IMR-90 (cell line): ENCODE measurements around the gene OSGIN1. TPM values are rescaled to one million over a fixed set of nuclear protein-coding genes. Genes with fewer than 3 reads are reported as not detected.

Experiments used
- ATAC-seq: fragments of 200-7000 bp; cut with Tn5 transposase; 2 replicates; pipeline ENCODE4 v1.9.1; 2020; ENCODE audit warnings: low read depth, mild to moderate bottlenecking, moderate library complexity
- BruUV-seq: library from RNA; stranded (reverse); fragments of 400-500 nt; replicated peaks from 2 replicates; lab custom pipeline; 2021; lab: Mats Ljungman, UMichigan
- CTCF ChIA-PET: fragments of 300-600 bp; formaldehyde crosslinking; extraction: SDS; loops from one replicate; lab custom pipeline; 2021; ENCODE audit warnings: antibody characterized with exemption; lab: Yijun Ruan, JAX
- POLR2A ChIA-PET: fragments of 300-600 bp; sonication (Branson Sonifier 250); formaldehyde crosslinking; loops from one replicate; lab custom pipeline; 2022; ENCODE audit warnings: antibody characterized with exemption; ENCODE audit not compliant: unreplicated experiment; lab: Charles Lee
- DNase-seq: peaks from one replicate; pipeline ENCODE4 v3.0.0; 2013
- H2AFZ ChIP-seq: replicated peaks from 2 replicates; pipeline ENCODE3; 2013; ENCODE audit warnings: low read length, mild to moderate bottlenecking; ENCODE audit not compliant: poor library complexity
- H2AK5ac ChIP-seq: 2 replicates; pipeline ENCODE4 v1.6.1; 2013; ENCODE audit warnings: low read depth, low read length, inconsistent platforms
- H2AK9ac ChIP-seq: replicated peaks from 2 replicates; pipeline ENCODE3; 2013; ENCODE audit warnings: mild to moderate bottlenecking, low read depth, low read length, moderate library complexity; ENCODE audit not compliant: poor library complexity
- H2BK120ac ChIP-seq: 2 replicates; pipeline ENCODE4 v1.6.1; 2013; ENCODE audit warnings: low read depth, low read length, inconsistent platforms
- H2BK15ac ChIP-seq: 3 replicates; pipeline ENCODE4 v1.6.1; 2013; ENCODE audit warnings: low read depth, low read length, inconsistent platforms
- H2BK20ac ChIP-seq: 2 replicates; pipeline ENCODE4 v1.6.1; 2013; ENCODE audit warnings: low read depth, mild to moderate bottlenecking, inconsistent platforms, low read length, moderate library complexity
- H2BK5ac ChIP-seq: 2 replicates; pipeline ENCODE4 v1.6.1; 2013; ENCODE audit warnings: mild to moderate bottlenecking, low read depth, low read length, inconsistent platforms; ENCODE audit not compliant: poor library complexity, severe bottlenecking
- H3K14ac ChIP-seq: replicated peaks from 2 replicates; pipeline ENCODE4 v1.6.1; 2013; ENCODE audit warnings: low read depth, low read length, inconsistent platforms
- H3K18ac ChIP-seq: 2 replicates; pipeline ENCODE4 v1.6.1; 2013; ENCODE audit warnings: low read depth, low read length, control low read depth
- H3K23ac ChIP-seq: 2 replicates; pipeline ENCODE4 v1.6.1; 2013; ENCODE audit warnings: low read depth, low read length, inconsistent platforms
- H3K27ac ChIP-seq: 2 replicates; pipeline ENCODE4 v1.5.1; 2013; ENCODE audit warnings: mild to moderate bottlenecking, control low read depth, low read length; ENCODE audit not compliant: insufficient read depth
- H3K27me3 ChIP-seq: 2 replicates; pipeline ENCODE4 v1.6.1; 2013; ENCODE audit warnings: low read length; ENCODE audit not compliant: control insufficient read depth, insufficient read depth
- H3K36me3 ChIP-seq: 2 replicates; pipeline ENCODE4 v1.6.1; 2013; ENCODE audit warnings: low read length, mixed read lengths; ENCODE audit not compliant: control insufficient read depth, insufficient read depth
- H3K4ac ChIP-seq: 2 replicates; pipeline ENCODE4 v1.6.1; 2013; ENCODE audit warnings: low read depth, low read length, inconsistent platforms
- H3K4me1 ChIP-seq: 2 replicates; pipeline ENCODE4 v1.6.1; 2013; ENCODE audit warnings: low read length, mixed read lengths; ENCODE audit not compliant: control insufficient read depth, insufficient read depth
- H3K4me2 ChIP-seq: 2 replicates; pipeline ENCODE4 v1.6.1; 2013; ENCODE audit warnings: low read depth, mild to moderate bottlenecking, control low read depth, low read length, moderate library complexity
- H3K4me3 ChIP-seq: 2 replicates; pipeline ENCODE4 v1.5.1; 2013; ENCODE audit warnings: low read depth, mild to moderate bottlenecking, control low read depth, low read length, moderate library complexity; ENCODE audit not compliant: insufficient read depth
- H3K56ac ChIP-seq: 2 replicates; pipeline ENCODE4 v1.6.1; 2013; ENCODE audit warnings: low read length, inconsistent platforms; ENCODE audit not compliant: insufficient read depth; ENCODE audit errors: extremely low read depth
- H3K79me1 ChIP-seq, 2 experiments: 2 replicates each; pipeline ENCODE4 v1.6.1; 2013; ENCODE audit warnings: low read length in 2 of 2, inconsistent platforms in 1 of 2, low read depth in 1 of 2
- H3K9ac ChIP-seq: 2 replicates; pipeline ENCODE4 v1.6.1; 2013; ENCODE audit warnings: low read depth, low read length, control low read depth
- H3K9me1 ChIP-seq: 2 replicates; pipeline ENCODE4 v1.6.1; 2013; ENCODE audit warnings: low read length, inconsistent platforms; ENCODE audit not compliant: insufficient read depth
- H3K9me3 ChIP-seq: 2 replicates; pipeline ENCODE4 v1.6.1; 2013; ENCODE audit warnings: low read length; ENCODE audit not compliant: control insufficient read depth, insufficient read depth
- H4K20me1 ChIP-seq: 2 replicates; pipeline ENCODE4 v1.6.1; 2013; ENCODE audit warnings: low read length, inconsistent platforms; ENCODE audit not compliant: insufficient read depth
- H4K5ac ChIP-seq: 2 replicates; pipeline ENCODE4 v1.6.1; 2013; ENCODE audit warnings: mild to moderate bottlenecking, low read depth, low read length, control low read depth
- H4K8ac ChIP-seq, 2 experiments: 2 replicates each; pipeline ENCODE4 v1.6.1; 2013; ENCODE audit warnings: low read depth in 2 of 2, low read length in 2 of 2, control low read depth in 1 of 2, inconsistent platforms in 1 of 2
- H4K91ac ChIP-seq: 2 replicates; pipeline ENCODE4 v1.6.1; 2013; ENCODE audit warnings: low read depth, low read length, inconsistent platforms; ENCODE audit not compliant: insufficient read depth
- BHLHE40 ChIP-seq: fragments of 150-350 bp; IDR thresholded peaks from 2 replicates; pipeline ENCODE4 v1.6.1; 2016; ENCODE audit warnings: mild to moderate bottlenecking, low read depth, low read length
- CEBPB ChIP-seq: IDR thresholded peaks from 2 replicates; pipeline ENCODE4 v1.6.1; 2012; ENCODE audit warnings: low read depth, low read length, improper control_type of control experiment
- CHD1 ChIP-seq: IDR thresholded peaks from 2 replicates; pipeline ENCODE4 v1.6.1; 2012; ENCODE audit warnings: low read depth, low read length, improper control_type of control experiment
- FOS ChIP-seq: fragments of 150-350 bp; IDR thresholded peaks from 2 replicates; pipeline ENCODE4 v1.6.1; 2016; ENCODE audit warnings: low read depth, low read length
- MAFK ChIP-seq: IDR thresholded peaks from 2 replicates; pipeline ENCODE4 v1.6.1; 2012; ENCODE audit warnings: low read depth, low read length, improper control_type of control experiment
- MAZ ChIP-seq: IDR thresholded peaks from 2 replicates; pipeline ENCODE4 v1.6.1; 2012; ENCODE audit warnings: low read depth, mild to moderate bottlenecking, low read length, improper control_type of control experiment, moderate library complexity, borderline replicate concordance
- MXI1 ChIP-seq: IDR thresholded peaks from 2 replicates; pipeline ENCODE4 v1.6.1; 2012; ENCODE audit warnings: low read depth, mild to moderate bottlenecking, low read length, moderate library complexity, borderline replicate concordance
- NFE2L2 ChIP-seq: fragments of 150-350 bp; IDR thresholded peaks from 2 replicates; pipeline ENCODE4 v1.6.1; 2016; ENCODE audit warnings: low read depth, mild to moderate bottlenecking, low read length
- RAD21 ChIP-seq: IDR thresholded peaks from 2 replicates; pipeline ENCODE4 v1.6.1; 2012; ENCODE audit warnings: low read length, improper control_type of control experiment
- RCOR1 ChIP-seq: IDR thresholded peaks from 2 replicates; pipeline ENCODE4 v1.6.1; 2012; ENCODE audit warnings: mild to moderate bottlenecking, low read length, improper control_type of control experiment; ENCODE audit not compliant: insufficient replicate concordance
- RFX5 ChIP-seq: IDR thresholded peaks from 2 replicates; pipeline ENCODE4 v1.8.0; 2012; ENCODE audit warnings: low read depth, mild to moderate bottlenecking, low read length, moderate library complexity
- WGBS, 2 experiments: methylation state at CpG; one replicate each; pipeline versions ENCODE4 v1.1.5 to v1.1.7; 2013; ENCODE audit warnings: missing lambda C conversion rate in 2 of 2; ENCODE audit not compliant: insufficient read length in 1 of 2; ENCODE audit errors: extremely low coverage in 2 of 2; 5-methylcytosine and 5-hydroxymethylcytosine counted together
- dilution Hi-C: fragments of 300-500 bp; cut with HindIII; formaldehyde crosslinking; loops from one replicate; pipeline ENCODE4 v1.14.3; 2018; ENCODE audit warnings: low sequenced_read_pairs; ENCODE audit not compliant: unreplicated experiment
- in situ Hi-C: fragments of 300-500 bp; cut with MboI; formaldehyde crosslinking; loops from 3 replicates; pipeline ENCODE4 v1.14.3; 2019; ENCODE audit warnings: low sequenced_read_pairs, inconsistent platforms, mixed read lengths
- intact Hi-C: fragments of 100-400 bp; cut with micrococcal nuclease; formaldehyde crosslinking; loops from 2 replicates; pipeline ENCODE4 v1.10.0; 2022
- polyA plus RNA-seq, 3 experiments: library from polyadenylated mRNA; depleted of rRNA; stranded (reverse); fragments of >200 nt; gene quantifications; 2 replicates each; pipeline ENCODE4 v1.2.3, GENCODE V29; 2012; ENCODE audit warnings: low replicate concordance in 1 of 3
- total RNA-seq: library from RNA; depleted of rRNA; stranded (reverse); fragments of >200 nt; gene quantifications from 2 replicates; pipeline ENCODE4 v1.2.3, GENCODE V29; 2012
- TF ChIP-seq, protein P1 (sequence below): fragments of 150-350 bp; IDR thresholded peaks from 2 replicates; pipeline ENCODE4 v1.6.1; 2016; ENCODE audit warnings: low read depth, mild to moderate bottlenecking, low read length, moderate library complexity, borderline replicate concordance
- TF ChIP-seq, protein P2 (sequence below): conservative IDR thresholded peaks from 2 replicates; pipeline ENCODE4 v1.5.1; 2012; ENCODE audit warnings: mild to moderate bottlenecking, low read depth, low read length, improper control_type of control experiment
- TF ChIP-seq, protein P3 (sequence below): fragments of 150-350 bp; IDR thresholded peaks from 2 replicates; pipeline ENCODE4 v1.6.1; 2017; ENCODE audit warnings: mild to moderate bottlenecking, antibody characterized with exemption, low read length, low read depth

Gene OSGIN1
- total and polyA plus RNA-seq, 2 of the 4 experiments (the other 2 are of a cell fraction), result 0.90 to 6.4 TPM

DNA sequence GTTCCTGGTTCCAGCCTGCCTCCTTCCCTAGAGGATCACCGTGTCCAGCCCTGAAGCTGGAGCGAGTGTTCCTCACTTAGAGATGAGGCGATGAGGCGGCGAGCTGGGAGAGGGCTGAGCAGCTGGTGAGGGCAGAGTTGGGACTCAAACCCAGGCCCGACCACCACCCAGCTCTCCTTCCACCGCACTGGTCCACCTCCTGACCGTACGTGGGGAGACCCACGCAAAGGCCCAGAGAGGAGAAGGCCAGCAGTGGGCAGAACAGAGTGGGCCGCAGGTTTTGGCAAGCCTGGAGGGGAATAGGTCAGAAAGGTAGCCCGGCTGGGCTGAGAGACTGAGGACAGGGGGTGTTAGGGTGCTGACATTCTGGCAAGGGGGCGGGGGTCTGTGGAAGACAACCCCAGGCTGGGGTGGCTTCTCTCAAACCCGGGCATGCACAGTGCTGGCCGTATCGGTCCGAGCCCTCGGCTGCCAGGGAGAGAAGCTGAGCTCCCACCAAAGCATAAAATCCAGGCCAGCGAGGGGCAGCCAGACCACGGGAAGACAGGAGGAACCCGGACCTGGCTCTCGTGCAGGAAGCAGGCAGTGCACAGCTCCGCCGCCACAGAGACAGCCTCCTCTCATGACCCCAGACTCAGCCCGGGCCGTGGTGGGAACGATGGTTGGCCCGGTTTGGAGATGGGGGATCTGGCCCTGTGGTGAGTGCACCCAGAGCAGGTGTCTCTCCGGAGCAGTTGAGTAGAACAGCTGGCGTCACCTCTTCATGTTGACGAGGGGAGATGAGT lies 29.3 kb upstream of the OSGIN1 start:
- no peaks in the 10 kb centered on the region for H3K79me1 ChIP-seq
- no peak overlapping the region for H3K23ac ChIP-seq
- no peaks in the 10 kb centered on the region for H3K27me3 ChIP-seq
- ChIA-PET CTCF (no interaction called here), POLR2A (no interaction called here)
- in situ Hi-C loops (no loop called here), intact Hi-C loops (no loop called here), dilution Hi-C loops (no loop called here)
- no peak overlapping the region for H2AK9ac ChIP-seq
- H3K56ac ChIP-seq, result no peak overlapping the region
- no peak overlapping the region for H3K14ac ChIP-seq
- H2AK5ac ChIP-seq, result no peak overlapping the region
- DNase-seq (no peak), ATAC-seq (no peak)
- H2BK5ac ChIP-seq, result no peak overlapping the region
- 88% methylated on average over 14 of the region's 31 CpGs; no CpG with 5 or more reads in 1 of the 2 experiments for WGBS, 2 experiments
- H4K8ac ChIP-seq, result no peak overlapping the region
- H3K9ac ChIP-seq, result no peak overlapping the region
- no peak overlapping the region for H3K4me2 ChIP-seq
- 0 out of 2 replicates have a peak, but pooled peaks cover 7% of the 10 kb centered on the region for H4K20me1 ChIP-seq
- no peak overlapping the region for H2BK120ac ChIP-seq
- H3K27ac ChIP-seq, result no peak overlapping the region
- H3K4me3 ChIP-seq, result no peak overlapping the region
- no peak for TF ChIP-seq RCOR1
- TF ChIP-seq CEBPB, result no peak
- no peak for TF ChIP-seq BHLHE40
- TF ChIP-seq FOS, result no peak
- TF ChIP-seq CHD1, result no peak
- no peak for TF ChIP-seq NFE2L2
- TF ChIP-seq MAFK, result no peak
- TF ChIP-seq, protein P1, sequence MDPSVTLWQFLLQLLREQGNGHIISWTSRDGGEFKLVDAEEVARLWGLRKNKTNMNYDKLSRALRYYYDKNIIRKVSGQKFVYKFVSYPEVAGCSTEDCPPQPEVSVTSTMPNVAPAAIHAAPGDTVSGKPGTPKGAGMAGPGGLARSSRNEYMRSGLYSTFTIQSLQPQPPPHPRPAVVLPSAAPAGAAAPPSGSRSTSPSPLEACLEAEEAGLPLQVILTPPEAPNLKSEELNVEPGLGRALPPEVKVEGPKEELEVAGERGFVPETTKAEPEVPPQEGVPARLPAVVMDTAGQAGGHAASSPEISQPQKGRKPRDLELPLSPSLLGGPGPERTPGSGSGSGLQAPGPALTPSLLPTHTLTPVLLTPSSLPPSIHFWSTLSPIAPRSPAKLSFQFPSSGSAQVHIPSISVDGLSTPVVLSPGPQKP, result no peak
- no peak for TF ChIP-seq RFX5
- TF ChIP-seq MXI1, result no peak
- TF ChIP-seq, protein P2, sequence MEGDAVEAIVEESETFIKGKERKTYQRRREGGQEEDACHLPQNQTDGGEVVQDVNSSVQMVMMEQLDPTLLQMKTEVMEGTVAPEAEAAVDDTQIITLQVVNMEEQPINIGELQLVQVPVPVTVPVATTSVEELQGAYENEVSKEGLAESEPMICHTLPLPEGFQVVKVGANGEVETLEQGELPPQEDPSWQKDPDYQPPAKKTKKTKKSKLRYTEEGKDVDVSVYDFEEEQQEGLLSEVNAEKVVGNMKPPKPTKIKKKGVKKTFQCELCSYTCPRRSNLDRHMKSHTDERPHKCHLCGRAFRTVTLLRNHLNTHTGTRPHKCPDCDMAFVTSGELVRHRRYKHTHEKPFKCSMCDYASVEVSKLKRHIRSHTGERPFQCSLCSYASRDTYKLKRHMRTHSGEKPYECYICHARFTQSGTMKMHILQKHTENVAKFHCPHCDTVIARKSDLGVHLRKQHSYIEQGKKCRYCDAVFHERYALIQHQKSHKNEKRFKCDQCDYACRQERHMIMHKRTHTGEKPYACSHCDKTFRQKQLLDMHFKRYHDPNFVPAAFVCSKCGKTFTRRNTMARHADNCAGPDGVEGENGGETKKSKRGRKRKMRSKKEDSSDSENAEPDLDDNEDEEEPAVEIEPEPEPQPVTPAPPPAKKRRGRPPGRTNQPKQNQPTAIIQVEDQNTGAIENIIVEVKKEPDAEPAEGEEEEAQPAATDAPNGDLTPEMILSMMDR, result no peak
- TF ChIP-seq MAZ, result no peak
- no peak for TF ChIP-seq RAD21
- TF ChIP-seq, protein P3, sequence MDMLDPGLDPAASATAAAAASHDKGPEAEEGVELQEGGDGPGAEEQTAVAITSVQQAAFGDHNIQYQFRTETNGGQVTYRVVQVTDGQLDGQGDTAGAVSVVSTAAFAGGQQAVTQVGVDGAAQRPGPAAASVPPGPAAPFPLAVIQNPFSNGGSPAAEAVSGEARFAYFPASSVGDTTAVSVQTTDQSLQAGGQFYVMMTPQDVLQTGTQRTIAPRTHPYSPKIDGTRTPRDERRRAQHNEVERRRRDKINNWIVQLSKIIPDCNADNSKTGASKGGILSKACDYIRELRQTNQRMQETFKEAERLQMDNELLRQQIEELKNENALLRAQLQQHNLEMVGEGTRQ, result no peak
- H2AFZ ChIP-seq, result no peak overlapping the region
- H2BK20ac ChIP-seq, result no peak overlapping the region
- peaks cover 14% of the 10 kb centered on the region for H3K36me3 ChIP-seq
- no peak overlapping the region for H2BK15ac ChIP-seq
- no peak overlapping the region for H3K4ac ChIP-seq
- H3K9me3 ChIP-seq, result no peaks in the 10 kb centered on the region
- no peak overlapping the region for H4K91ac ChIP-seq
- H4K5ac ChIP-seq, result no peak overlapping the region
- peaks cover 5% of the 10 kb centered on the region for H3K4me1 ChIP-seq
- peaks cover 9% of the 10 kb centered on the region; the same call in 1 of the 2 replicates for H3K9me1 ChIP-seq
- no TSS peak for BruUV-seq
- H3K18ac ChIP-seq, result no peak overlapping the region
